ENCODE results near the gene SLC8A1.

SLC8A1 gene

DNA sequence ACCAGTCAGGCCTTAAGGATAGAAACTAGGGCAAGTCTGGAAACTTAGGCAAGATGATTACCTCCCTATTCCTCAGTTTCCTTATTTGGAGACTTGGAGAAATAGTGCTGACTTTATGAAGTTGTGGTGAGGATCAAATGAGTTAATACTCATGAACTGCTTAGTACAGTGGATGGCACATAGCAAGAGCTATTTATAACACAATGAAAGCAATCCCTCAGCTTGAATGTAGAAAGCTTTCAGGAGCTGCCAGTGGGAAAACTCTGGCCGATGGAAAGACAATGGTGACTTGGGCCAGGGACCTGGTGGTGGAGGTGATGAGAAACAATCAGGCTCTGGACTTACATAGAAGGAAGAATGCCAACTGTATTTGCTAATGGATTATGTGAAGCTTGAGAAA is 403.4 kb downstream of the SLC8A1 start:
- DNase-seq (ENCODE audit: low spot score) = no peak

GRCh38 chr2:40047406-40047805 is 404.5 kb downstream of the SLC8A1 start:
- no peak for DNase-seq (ENCODE audit: low spot score)
